8988T (cell line): ENCODE data around the gene SLC22A31.
A peak's percentile ranks its signal among the peaks of the same experiment; 100 is the strongest.
"Not testable (repeated sequence)": the region's sequence is repeated elsewhere in the genome, so short reads cannot be mapped to it uniquely, and the experiment has no call there.

Source experiments
- DNase-seq: peaks from one replicate; pipeline ENCODE4 v3.0.0; 2011

The SLC22A31 gene

GRCh38 chr16:89192956-89193575 lies 7.3 kb downstream of the SLC22A31 start:
- DNase-seq, result peak; percentile 95

- peak; percentile 71 for DNase-seq
These were observed 8.0 kb downstream of the SLC22A31 start for GRCh38 chr16:89192186-89192955.

GRCh38 chr16:89191901-89192185 lies 8.5 kb downstream of the SLC22A31 start:
- DNase-seq, result no peak

- no peak for DNase-seq
These were observed 9.1 kb downstream of the SLC22A31 start for GRCh38 chr16:89191033-89191900.

- peak; percentile 21 for DNase-seq
These were observed 10.0 kb downstream of the SLC22A31 start for GRCh38 chr16:89190150-89190958.

GRCh38 chr16:89189358-89190025 lies 10.8 kb downstream of the SLC22A31 start:
- DNase-seq, result no peak

GRCh38 chr16:89188471-89189357 lies 11.6 kb downstream of the SLC22A31 start:
- not testable (repeated sequence) for DNase-seq

GRCh38 chr16:89187770-89188392 lies 12.5 kb downstream of the SLC22A31 start:
- DNase-seq, result no peak

- no peak for DNase-seq
These were observed 13.1 kb downstream of the SLC22A31 start for GRCh38 chr16:89187032-89187769.

- not testable (repeated sequence) for DNase-seq
These were observed 13.7 kb downstream of the SLC22A31 start for GRCh38 chr16:89186593-89187031.

GRCh38 chr16:89185887-89186592 lies 14.3 kb downstream of the SLC22A31 start:
- not testable (repeated sequence) for DNase-seq

GRCh38 chr16:89184933-89185794 lies 15.2 kb downstream of the SLC22A31 start:
- no peak for DNase-seq

- DNase-seq, result no peak
These were observed 15.7 kb downstream of the SLC22A31 start for GRCh38 chr16:89184677-89184932.

GRCh38 chr16:89183975-89184676 lies 16.2 kb downstream of the SLC22A31 start:
- DNase-seq, result no peak

- no peak for DNase-seq
These were observed 16.9 kb downstream of the SLC22A31 start for GRCh38 chr16:89183463-89183862.

- DNase-seq, result no peak
These were observed 20.6 kb downstream of the SLC22A31 start for GRCh38 chr16:89179656-89180315.

GRCh38 chr16:89179148-89179484 lies 21.2 kb downstream of the SLC22A31 start:
- DNase-seq, result no peak
